Measurements from ENCODE around the gene TMEM42.

DNA sequence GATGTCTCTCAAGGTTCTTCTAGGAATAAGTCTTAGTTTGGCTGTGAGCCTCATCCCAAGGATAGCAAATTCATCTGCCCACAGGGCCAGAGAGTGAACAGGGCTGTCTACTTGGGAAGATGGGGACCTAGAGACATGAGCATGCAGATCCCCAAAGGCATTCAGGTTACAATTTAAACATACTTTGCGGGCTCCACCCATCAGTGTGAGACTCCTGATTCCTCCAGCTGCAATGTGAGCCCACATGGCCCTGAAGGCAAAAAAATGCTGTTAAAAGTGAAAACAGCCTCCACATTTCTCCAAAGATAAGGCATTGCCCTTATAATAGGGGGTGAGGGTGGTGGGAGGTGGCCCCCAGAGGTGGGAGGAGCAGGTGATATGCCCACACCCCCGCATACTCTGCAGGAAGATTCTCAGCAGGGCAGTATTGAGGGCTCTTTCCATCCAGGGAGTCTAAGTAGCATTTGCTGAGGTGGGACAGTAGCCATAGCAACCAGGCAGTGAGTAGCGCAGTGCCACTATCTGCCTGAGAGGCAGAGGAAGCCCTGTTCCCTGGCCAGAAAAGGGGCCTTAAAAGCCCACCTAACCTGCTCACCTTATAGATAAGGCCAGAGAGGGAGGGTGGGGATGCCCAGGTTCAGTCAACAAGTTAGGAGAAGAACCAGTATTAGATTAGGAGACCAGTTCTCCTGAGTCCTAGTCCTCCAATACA is 43.9 kb downstream of the TMEM42 start:
- TF ChIP-seq CTCF (IDR thresholded peaks at IDR 0.05) (no peak), POLR2AphosphoS5 (IDR thresholded peaks at IDR 0.05) (no peak), POLR2A (IDR thresholded peaks at IDR 0.05) (no peak), EP300 (IDR thresholded peaks at IDR 0.05) (no peak)

Measured in sigmoid colon (tissue), 4 donors.